Smooth muscle cell (in vitro differentiated cells): ENCODE results near the gene TCF4. TPM values are rescaled to one million over a fixed set of nuclear protein-coding genes. Genes with fewer than 3 reads are reported as not detected.

Experiments
- DNase-seq: peaks from one replicate; lab custom pipeline; 2025; ENCODE audit not compliant: unreplicated experiment; lab: John Stamatoyannopoulos, UW
- H2AFZ ChIP-seq: fragments of 200-600 bp; sonication (generic); 2 replicates; pipeline ENCODE4 v1.6.0; 2016; ENCODE audit warnings: antibody characterized with exemption, low read depth, mild to moderate bottlenecking
- H3F3A ChIP-seq: fragments of 200-600 bp; sonication (generic); 2 replicates; pipeline ENCODE4 v1.6.0; 2017; ENCODE audit warnings: antibody characterized with exemption, low read depth
- H3K27ac ChIP-seq: fragments of 200-600 bp; sonication (generic); 2 replicates; pipeline ENCODE4 v1.5.1; 2016; ENCODE audit warnings: low read depth, mild to moderate bottlenecking
- H3K27me3 ChIP-seq: fragments of 200-600 bp; sonication (generic); 2 replicates; pipeline ENCODE4 v1.6.1; 2016; ENCODE audit warnings: low read depth, mild to moderate bottlenecking
- H3K36me3 ChIP-seq: fragments of 200-600 bp; sonication (generic); 2 replicates; pipeline ENCODE4 v1.5.1; 2016; ENCODE audit warnings: low read depth
- H3K4me1 ChIP-seq: fragments of 200-600 bp; sonication (generic); 2 replicates; pipeline ENCODE4 v1.5.1; 2016; ENCODE audit warnings: low read depth
- H3K4me2 ChIP-seq: fragments of 200-600 bp; sonication (generic); 2 replicates; pipeline ENCODE4 v1.6.0; 2016; ENCODE audit warnings: mild to moderate bottlenecking
- H3K4me3 ChIP-seq: fragments of 200-600 bp; sonication (generic); 2 replicates; pipeline ENCODE4 v1.5.1; 2016; ENCODE audit warnings: mild to moderate bottlenecking
- H3K79me2 ChIP-seq: fragments of 200-600 bp; sonication (generic); 2 replicates; pipeline ENCODE4 v1.6.0; 2016; ENCODE audit warnings: low read depth, mild to moderate bottlenecking
- H3K9ac ChIP-seq: fragments of 200-600 bp; sonication (generic); 2 replicates; pipeline ENCODE4 v1.6.0; 2016; ENCODE audit warnings: low read depth
- H3K9me3 ChIP-seq: fragments of 200-600 bp; sonication (generic); replicated peaks from 2 replicates; pipeline ENCODE4 v1.5.1; 2016; ENCODE audit warnings: low read depth
- H4K20me1 ChIP-seq: fragments of 200-600 bp; sonication (generic); 2 replicates; pipeline ENCODE4 v1.6.0; 2016; ENCODE audit warnings: low read depth
- CTCF ChIP-seq: fragments of 200-600 bp; sonication (generic); IDR thresholded peaks from 2 replicates; pipeline ENCODE4 v1.5.1; 2017; ENCODE audit warnings: borderline replicate concordance, mild to moderate bottlenecking, antibody characterized with exemption; ENCODE audit not compliant: insufficient read depth, poor library complexity, severe bottlenecking
- WGBS: methylation state at CpG from one replicate; pipeline ENCODE4 v1.1.7; 2016; ENCODE audit warnings: low lambda C conversion rate; 5-methylcytosine and 5-hydroxymethylcytosine counted together
- polyA plus RNA-seq: library from polyadenylated mRNA; unstranded; fragments of >200 nt; fragmentation: Nextera tagmentation; extraction: Ambion mirVana; gene quantifications from 2 replicates; pipeline ENCODE4 v1.2.1, GENCODE V29; 2016
- total RNA-seq: library from RNA; depleted of rRNA; stranded (reverse); fragments of >200 nt; gene quantifications from 2 replicates; pipeline ENCODE4 v1.2.3, GENCODE V29; 2014

TCF4 gene
- total and polyA plus RNA-seq, 2 experiments from 2014 or later: 105 to 120 TPM

- peak overlapping the region; percentile 86 for H3K4me3 ChIP-seq
- H3K36me3 ChIP-seq: no peaks in the 10 kb centered on the region
- H2AFZ ChIP-seq: peak overlapping the region; percentile 86
- no peaks in the 10 kb centered on the region for H4K20me1 ChIP-seq
- H3K4me1 ChIP-seq: peaks cover 14% of the 10 kb centered on the region
- peak; percentile 86 for DNase-seq
- H3K4me2 ChIP-seq: peak overlapping the region; percentile 95
- H3K27ac ChIP-seq: peak overlapping the region; percentile 71
- peaks cover 39% of the 10 kb centered on the region for H3K79me2 ChIP-seq
- H3K27me3 ChIP-seq: no peaks in the 10 kb centered on the region
- no peak for TF ChIP-seq CTCF
- H3K9ac ChIP-seq: peak overlapping the region; percentile 79
- H3K9me3 ChIP-seq: no peaks in the 10 kb centered on the region
- WGBS: 6% methylated on average over 36 of the region's 37 CpGs
- H3F3A ChIP-seq: peaks cover 4% of the 10 kb centered on the region
Observed at GRCh38 chr18:55589625-55590291, 1.8 kb upstream of the TCF4 start.

GRCh38 chr18:55588870-55589595 lies 1.0 kb upstream of the TCF4 start:
- Histone ChIP-seq H3K9ac (peak overlapping the region; percentile 68), H3K4me2 (peak overlapping the region; percentile 95), H3K27ac (peak overlapping the region; percentile 71), H3K36me3 (no peaks in the 10 kb centered on the region), H3F3A (peaks cover 4% of the 10 kb centered on the region), H3K9me3 (no peaks in the 10 kb centered on the region), H3K27me3 (no peaks in the 10 kb centered on the region), H2AFZ (peak overlapping the region; percentile 88), H3K79me2 (peaks cover 46% of the 10 kb centered on the region), H3K4me3 (peak overlapping the region; percentile 86), H3K4me1 (peaks cover 22% of the 10 kb centered on the region), H4K20me1 (no peaks in the 10 kb centered on the region)
- no peak for TF ChIP-seq CTCF
- DNase-seq: no peak
- WGBS: under 1% methylated on average over 12 of the region's 12 CpGs

- Histone ChIP-seq H3K27ac (peak overlapping the region; percentile 79), H3K4me3 (peak overlapping the region; percentile 86), H3F3A (peaks cover 4% of the 10 kb centered on the region), H3K4me2 (peak overlapping the region; percentile 95), H3K27me3 (no peaks in the 10 kb centered on the region), H2AFZ (peak overlapping the region; percentile 57), H3K36me3 (no peaks in the 10 kb centered on the region), H3K79me2 (peaks cover 61% of the 10 kb centered on the region), H3K9ac (peak overlapping the region; percentile 78), H4K20me1 (no peaks in the 10 kb centered on the region), H3K9me3 (no peaks in the 10 kb centered on the region), H3K4me1 (peaks cover 36% of the 10 kb centered on the region)
- DNase-seq: no peak
- no peak for TF ChIP-seq CTCF
- WGBS: 0% methylated on average over 14 of the region's 63 CpGs
Observed at GRCh38 chr18:55587418-55588110, 428 bp downstream of the TCF4 start.
